C4-2B (cell line): Measurements from ENCODE around the gene TBX4.

ENCODE experiments used
- CTCF ChIP-seq: fragments of 450-650 bp; conservative IDR thresholded peaks from 2 replicates; pipeline ENCODE4 v1.5.1; 2017; ENCODE audit warnings: mild to moderate bottlenecking
- ZFX ChIP-seq: fragments of 450-650 bp; IDR thresholded peaks from 2 replicates; pipeline ENCODE4 v1.6.1; 2017

- no peak for TF ChIP-seq CTCF
- no peak for TF ChIP-seq ZFX
These were observed 68.7 kb downstream of the TBX4 start for GRCh38 chr17:61520897-61521296.
